ENCODE results near the gene ZNF638.

ZNF638 gene

GRCh38 chr2:71402427-71402826 is 70.8 kb downstream of the ZNF638 start:
- TF ChIP-seq POLR2AphosphoS5 (IDR thresholded peaks at IDR 0.05; ENCODE audit: low read depth, low read length) (no peak), TAF1 (IDR thresholded peaks at IDR 0.05; ENCODE audit: borderline replicate concordance, insufficient read depth, low read length) (no peak), SIN3A (IDR thresholded peaks at IDR 0.05; ENCODE audit: borderline replicate concordance, insufficient read depth, low read length) (no peak), REST (IDR thresholded peaks at IDR 0.05; ENCODE audit: insufficient read depth in 1 of 2, low read depth in 2 of 2, low read length in 2 of 2) (no peak), FOXP2 (optimal IDR thresholded peaks at IDR 0.05; ENCODE audit: borderline replicate concordance, extremely low read depth, extremely low read length, insufficient read depth) (no peak)

- TF ChIP-seq SIN3A (IDR thresholded peaks at IDR 0.05; ENCODE audit: borderline replicate concordance, insufficient read depth, low read length) (no peak), FOXP2 (optimal IDR thresholded peaks at IDR 0.05; ENCODE audit: borderline replicate concordance, extremely low read depth, extremely low read length, insufficient read depth) (no peak), REST (IDR thresholded peaks at IDR 0.05; ENCODE audit: insufficient read depth in 1 of 2, low read depth in 2 of 2, low read length in 2 of 2) (no peak), TAF1 (IDR thresholded peaks at IDR 0.05; ENCODE audit: borderline replicate concordance, insufficient read depth, low read length) (no peak), POLR2AphosphoS5 (IDR thresholded peaks at IDR 0.05; ENCODE audit: low read depth, low read length) (no peak)
Measured at GRCh38 chr2:71409611-71410010, 78.0 kb downstream of the ZNF638 start.

GRCh38 chr2:71410696-71411095 is 79.1 kb downstream of the ZNF638 start:
- no peak for TF ChIP-seq REST (IDR thresholded peaks at IDR 0.05; ENCODE audit: insufficient read depth in 1 of 2, low read depth in 2 of 2, low read length in 2 of 2)

GRCh38 chr2:71417300-71418202 is 86.0 kb downstream of the ZNF638 start:
- no peak for TF ChIP-seq TAF1 (IDR thresholded peaks at IDR 0.05; ENCODE audit: borderline replicate concordance, insufficient read depth, low read length)
- no peak for TF ChIP-seq POLR2AphosphoS5 (IDR thresholded peaks at IDR 0.05; ENCODE audit: low read depth, low read length)
- TF ChIP-seq SIN3A (IDR thresholded peaks at IDR 0.05; ENCODE audit: borderline replicate concordance, insufficient read depth, low read length) = no peak
- TF ChIP-seq REST (IDR thresholded peaks at IDR 0.05; ENCODE audit: insufficient read depth in 1 of 2, low read depth in 2 of 2, low read length in 2 of 2) = no peak
- no peak for TF ChIP-seq FOXP2 (optimal IDR thresholded peaks at IDR 0.05; ENCODE audit: borderline replicate concordance, extremely low read depth, extremely low read length, insufficient read depth)
